Stimulated activated CD8-positive, alpha-beta memory T cell treated with anti-CD3 and anti-CD28 coated beads, Interleukin-4, amount 100 ng/mL, for 1 hour (primary cell): ENCODE measurements around the gene MRC2.

Source experiments
- DNase-seq, 2 donors: peaks; one replicate each; pipeline ENCODE4 v3.0.0-alpha.2; 2020; ENCODE audit warnings: low read depth in 2 of 2, low spot score in 1 of 2

The MRC2 gene

DNA sequence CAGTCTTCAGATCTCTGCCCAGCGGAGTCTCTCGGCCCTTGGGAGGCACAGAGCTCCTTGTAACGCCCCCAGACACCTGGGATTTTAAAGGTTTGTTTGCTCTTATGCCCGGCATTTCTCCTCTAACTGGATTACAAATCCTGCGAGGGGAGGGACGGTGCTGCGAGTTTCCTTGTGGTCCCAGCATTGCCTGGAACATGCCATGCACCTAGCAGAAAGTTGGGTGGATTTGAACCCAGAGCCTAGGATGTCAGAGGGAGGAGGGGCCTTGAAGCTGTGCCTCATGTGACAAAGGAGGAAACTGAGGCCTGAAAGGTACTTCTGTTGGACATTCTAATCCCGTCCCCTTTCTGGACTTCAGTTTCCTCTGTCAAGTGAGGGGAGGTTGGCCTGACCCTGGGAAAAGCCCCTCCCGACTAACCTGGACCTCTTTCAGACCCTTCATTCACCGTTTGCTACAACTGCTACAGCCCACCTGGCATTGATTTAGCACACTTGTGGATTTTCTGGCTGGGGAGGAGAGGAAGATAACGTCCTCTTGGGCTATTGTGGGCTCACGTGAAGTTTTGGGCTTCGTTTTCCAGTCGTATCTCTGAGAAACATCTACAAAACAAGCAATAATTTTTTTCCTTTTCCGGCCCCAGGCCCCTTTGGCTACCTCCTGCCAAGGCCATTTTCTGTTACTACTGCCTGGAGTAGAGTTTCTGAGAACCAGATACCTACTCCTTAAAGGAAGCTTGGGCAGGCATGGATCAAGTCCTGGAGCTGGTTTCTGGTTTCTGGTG, 30.9 kb downstream of the MRC2 start:
- DNase-seq = no peak

DNA sequence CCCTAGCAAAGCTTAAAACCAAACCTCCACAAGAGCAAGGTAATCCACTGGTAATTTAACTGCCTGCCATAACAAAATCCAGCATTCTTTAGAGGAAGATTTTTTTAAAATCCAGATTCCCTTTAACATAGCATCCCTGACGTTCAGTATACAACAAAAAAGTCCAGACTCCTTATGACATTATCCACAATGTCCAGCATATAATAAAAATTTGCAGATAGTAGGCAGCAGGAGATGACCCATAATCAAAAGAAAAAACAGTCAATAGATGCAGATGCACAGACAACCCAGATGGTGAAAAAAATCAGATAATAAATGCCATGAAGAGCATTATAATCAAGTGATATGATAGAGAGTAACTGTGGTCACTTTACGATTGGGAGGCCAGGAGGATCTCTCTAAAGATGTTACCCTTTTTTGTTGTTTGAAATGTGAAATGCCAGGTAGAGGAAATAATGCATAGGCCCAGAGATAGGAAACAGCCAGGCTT, 33.2 kb downstream of the MRC2 start:
- no peak for DNase-seq

DNA sequence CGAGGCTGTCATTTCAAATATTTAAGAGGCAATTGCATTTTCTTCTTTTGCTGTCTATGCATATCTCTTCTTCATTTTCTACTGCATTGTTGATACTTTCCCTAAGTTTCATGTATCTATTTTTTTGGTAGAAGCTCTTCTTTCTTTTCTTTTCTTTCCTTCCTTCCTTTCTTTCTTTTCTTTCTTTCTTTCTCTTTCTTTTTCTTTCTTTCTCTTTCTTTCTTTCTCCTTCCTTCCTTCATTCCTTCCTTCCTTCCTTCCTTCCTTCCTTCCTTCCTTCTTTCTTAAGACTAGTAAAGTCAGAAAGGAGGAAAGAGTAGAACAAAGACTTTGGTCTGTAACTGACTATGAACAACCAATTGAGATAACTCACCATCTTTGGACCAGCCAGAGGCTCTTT, 33.9 kb downstream of the MRC2 start:
- DNase-seq = no peak

DNA sequence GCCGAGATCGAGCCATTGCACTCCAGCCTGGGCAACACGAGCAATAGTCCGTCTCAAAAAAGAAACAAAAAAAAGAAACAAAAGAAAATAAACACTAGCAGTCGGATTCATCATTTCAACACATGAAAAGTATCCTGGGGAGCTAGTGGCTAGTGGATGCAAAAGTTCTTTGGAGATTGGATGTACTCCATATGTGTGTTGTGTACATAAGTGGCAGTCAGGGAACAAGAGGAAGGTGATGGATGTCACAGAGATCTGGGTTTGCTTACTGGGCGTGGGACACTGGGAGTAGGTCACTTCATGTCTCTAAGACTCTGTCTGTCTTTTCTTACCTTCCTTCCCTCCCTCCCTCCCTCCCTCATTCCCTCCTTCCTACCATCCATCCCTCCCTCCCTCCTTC, 35.4 kb downstream of the MRC2 start:
- DNase-seq = no peak

DNA sequence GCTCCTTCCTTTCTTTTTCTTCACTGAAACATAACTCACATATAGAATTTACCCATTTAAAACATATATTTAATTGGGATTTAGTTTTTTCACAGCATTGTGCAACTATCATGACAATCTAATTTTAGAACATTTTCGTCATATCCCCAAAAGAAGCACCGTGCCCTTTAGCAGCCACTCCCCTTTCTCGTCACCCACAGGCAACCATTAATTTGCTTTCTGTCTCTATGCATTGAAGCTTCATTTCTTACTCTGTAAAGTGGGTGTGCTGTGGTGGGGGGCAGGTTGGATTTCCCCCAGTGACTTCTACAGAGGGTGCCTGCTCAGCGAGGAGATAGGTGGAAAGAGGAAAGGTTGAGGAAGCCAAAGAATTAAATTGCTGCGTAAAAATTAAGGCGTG, 35.8 kb downstream of the MRC2 start:
- no peak for DNase-seq

DNA sequence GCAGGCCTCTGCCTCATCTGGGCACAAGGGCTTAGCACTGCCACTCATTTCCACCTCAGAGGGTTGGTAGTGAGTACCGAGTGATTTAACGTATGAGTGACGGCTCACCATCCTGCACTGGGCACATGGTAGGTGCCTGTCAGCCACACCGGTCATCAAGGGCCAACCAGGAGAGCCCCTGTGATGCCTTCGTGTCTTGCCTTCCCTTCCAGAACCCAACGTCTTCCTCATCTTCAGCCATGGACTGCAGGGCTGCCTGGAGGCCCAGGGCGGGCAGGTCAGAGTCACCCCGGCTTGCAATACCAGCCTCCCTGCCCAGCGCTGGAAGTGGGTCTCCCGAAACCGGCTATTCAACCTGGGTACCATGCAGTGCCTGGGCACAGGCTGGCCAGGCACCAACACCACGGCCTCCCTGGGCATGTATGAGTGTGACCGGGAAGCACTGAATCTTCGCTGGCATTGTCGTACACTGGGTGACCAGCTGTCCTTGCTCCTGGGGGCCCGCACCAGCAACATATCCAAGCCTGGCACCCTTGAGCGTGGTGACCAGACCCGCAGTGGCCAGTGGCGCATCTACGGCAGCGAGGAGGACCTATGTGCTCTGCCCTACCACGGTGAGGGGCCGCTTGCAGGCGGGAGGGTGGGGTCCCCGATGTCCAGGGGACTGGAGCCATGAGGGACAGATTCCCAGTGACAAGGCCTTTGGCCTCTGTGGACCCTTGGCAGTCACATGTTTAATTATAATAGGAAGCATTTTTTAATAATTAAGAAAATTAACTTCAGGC, 37.1 kb downstream of the MRC2 start:
- DNase-seq = no peak

DNA sequence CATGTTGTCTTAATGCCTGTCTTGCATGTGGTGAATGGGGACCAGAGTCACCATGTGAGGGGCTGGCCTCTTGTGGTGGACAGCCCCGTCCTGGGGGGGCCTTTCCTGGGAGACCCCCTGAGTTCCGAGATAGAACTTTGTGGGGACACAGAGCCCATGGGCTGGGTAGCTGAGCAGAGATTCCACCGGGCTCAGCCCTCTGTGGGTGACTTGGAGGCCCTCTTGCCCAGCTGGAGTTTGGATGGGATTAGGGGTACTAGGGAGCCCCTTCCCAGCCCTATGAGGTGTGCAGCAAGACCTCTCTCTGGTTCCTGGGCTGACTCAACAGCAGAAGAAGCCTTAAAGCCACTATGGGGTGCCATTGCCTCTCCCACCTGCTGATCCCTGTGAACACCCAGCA, 38.1 kb downstream of the MRC2 start:
- DNase-seq = no peak

DNA sequence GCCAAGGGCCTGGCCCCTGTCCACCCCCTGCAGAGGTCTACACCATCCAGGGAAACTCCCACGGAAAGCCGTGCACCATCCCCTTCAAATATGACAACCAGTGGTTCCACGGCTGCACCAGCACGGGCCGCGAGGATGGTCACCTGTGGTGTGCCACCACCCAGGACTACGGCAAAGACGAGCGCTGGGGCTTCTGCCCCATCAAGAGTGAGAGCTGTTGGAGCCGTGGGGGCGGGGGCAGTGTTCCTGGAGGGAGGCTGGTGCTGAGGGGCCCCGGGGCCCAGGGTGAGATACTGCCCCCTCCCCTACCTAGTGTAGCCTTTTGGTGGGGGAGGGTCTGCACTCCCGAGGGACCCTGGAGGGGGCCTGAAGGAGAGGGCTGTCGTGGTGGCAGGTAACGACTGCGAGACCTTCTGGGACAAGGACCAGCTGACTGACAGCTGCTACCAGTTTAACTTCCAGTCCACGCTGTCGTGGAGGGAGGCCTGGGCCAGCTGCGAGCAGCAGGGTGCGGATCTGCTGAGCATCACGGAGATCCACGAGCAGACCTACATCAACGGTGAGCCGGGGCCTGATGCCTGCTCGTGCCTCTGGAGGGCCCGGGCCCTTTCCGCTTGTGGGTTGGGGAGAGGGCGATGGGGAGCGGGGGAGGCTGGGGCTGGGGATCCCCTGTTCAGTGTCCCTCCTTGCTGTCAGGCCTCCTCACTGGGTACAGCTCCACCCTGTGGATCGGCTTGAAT, 38.8 kb downstream of the MRC2 start:
- no peak for DNase-seq

DNA sequence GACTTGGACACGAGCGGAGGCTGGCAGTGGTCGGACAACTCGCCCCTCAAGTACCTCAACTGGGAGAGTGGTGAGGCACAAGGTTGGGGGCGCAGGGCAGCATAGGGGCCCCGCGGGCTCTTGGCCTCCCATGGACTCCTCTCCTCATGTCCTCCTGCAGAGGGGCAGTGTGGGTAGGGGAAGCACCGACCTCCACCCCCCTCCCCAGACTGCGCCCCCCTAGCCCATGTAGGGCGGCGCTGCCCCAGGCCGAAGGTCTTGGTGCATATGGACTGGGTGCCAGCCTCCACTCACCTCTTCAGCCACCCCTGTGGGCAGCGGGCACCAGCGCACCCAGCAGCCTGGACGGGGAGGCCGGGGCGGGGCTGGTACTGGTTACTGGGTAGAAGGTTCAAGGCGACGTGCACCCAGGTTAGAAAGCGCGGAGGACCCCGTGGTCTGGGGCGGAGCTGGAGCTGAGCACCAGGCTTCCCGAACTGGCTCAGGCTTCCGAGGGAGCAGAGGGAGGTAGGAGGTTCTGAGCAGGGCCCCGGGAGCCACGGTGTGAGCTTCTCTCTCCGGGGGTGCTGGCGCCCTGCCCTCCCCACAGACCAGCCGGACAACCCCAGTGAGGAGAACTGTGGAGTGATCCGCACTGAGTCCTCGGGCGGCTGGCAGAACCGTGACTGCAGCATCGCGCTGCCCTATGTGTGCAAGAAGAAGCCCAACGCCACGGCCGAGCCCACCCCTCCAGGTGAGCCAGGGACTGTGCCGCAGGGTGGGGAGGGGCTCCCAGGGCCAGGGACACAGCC, 39.5 kb downstream of the MRC2 start:
- no peak for DNase-seq

DNA sequence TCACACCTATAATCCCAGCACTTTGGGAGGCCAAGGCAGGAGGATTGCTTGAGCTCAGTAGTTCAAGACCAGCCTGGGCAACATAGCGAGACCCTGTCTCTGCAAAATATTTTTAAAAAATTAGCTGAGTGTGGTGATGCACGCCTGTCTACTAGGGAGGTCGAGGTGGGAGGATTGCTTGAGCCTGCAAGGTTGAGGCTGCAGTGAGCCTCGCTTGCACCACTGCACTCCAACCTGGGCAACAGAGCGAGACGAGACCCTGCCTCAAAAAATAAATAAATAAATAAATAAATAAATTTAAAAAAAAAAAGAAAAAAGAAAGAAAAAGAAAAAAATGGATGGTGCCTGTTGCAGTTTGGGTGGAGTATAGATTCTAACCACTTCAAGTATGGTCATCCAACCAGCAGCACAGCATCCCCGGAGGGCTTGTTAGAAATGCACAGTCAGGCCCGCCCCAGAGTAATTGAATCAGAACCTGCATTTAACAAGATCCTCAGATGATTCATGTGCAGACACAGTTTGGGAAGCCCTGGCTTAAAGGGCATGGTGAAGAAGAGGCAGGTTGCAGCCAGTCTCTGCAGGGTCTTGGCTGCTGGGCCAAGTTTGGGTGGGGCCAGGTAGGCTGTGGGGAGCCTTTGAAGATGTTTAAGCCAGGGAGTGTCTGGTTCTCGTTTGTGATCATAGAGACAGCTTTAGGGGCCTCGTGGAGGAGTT, 40.8 kb downstream of the MRC2 start:
- no peak for DNase-seq

DNA sequence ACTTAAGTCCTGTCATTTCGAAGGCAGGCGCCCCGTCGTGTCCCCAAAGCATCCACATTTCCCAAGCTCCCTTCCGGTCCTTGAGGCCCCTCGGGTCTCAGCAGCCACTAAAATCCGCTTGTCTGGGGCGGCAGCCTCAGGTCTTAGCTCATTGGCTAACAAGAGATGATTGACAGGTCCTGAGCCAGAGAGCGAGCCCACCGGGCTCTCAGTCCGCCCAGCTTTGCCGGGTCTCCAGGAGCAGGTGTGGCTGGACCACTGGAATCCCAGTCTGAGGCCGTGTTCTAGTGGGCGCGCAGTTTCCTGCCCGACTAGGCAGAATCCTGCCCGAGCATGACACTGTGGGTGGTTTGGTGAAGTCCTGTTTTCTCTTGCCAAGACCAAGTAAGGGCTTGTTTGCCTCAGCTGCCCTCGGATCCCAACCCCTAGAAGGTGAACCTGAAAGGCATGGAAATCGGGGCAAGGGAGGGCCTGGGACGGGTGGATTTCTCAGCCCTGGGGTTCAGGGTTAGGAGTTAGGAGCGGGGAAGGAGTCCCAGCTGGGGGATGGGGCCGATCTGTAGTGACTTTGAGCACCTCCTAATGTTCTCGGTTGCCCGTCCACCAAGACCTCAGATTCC, 42.8 kb downstream of the MRC2 start:
- DNase-seq = no peak

DNA sequence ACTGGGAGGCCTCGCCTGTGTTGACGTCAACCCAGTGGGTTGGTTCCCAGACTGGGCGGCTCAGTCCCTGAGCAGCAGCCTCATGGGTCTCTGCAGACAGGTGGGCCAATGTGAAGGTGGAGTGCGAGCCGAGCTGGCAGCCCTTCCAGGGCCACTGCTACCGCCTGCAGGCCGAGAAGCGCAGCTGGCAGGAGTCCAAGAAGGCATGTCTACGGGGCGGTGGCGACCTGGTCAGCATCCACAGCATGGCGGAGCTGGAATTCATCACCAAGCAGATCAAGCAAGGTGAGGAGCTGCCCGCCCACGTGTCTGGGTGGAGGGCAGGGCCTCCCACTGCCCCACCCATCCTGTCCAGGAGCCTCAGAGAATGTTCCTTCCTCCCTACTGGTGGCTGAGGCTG, 44.1 kb downstream of the MRC2 start:
- no peak for DNase-seq

DNA sequence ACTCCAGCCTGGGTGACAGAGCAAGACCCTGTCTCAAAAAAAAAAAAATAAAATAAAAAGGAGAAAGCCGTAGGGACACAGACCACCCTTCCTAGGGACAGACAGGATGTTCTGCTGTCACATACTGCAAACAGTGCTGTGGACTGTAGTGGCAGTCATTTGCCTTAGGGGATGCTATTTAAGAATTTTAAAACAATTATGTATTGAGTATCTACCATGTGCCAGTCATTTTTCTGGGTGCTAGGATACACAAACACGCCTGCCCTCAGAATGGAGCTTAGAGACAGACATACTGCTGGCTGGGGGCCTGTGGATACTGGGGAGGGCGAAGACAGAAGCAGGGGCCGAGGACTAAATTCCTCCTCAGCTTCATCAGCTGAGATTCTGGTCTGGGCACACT, 45.5 kb downstream of the MRC2 start:
- no peak for DNase-seq

DNA sequence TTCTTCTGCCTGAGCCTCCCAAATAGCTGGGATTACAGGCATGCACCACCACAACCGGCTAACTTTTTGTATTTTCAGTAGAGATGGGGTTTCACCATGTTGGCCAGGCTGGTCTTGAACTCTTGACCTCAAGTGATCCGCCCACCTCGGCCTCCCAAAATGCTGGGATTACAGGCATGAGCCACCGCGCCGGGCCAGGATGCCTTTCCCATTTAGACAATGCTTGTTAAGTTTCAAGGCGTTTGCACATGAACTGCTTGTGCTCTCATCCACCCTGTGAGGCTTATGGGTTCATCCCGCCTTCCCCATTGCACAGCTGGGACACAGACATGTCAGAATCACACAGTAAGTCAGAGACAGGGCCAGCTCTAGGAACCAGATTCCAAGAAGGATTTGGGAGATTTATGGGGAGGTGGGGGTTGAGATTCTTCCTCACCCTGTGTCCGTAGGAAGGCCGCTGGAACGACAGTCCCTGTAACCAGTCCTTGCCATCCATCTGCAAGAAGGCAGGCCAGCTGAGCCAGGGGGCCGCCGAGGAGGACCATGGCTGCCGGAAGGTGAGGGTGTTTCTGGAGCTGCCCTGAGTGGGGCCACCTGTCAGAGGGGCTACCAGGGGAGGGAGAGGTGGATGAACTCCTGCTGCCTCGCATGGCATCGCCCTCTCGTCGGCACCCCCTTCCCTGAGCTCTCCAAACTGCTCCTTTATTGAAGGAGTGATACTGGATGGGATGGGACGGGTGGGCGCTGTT, 46.3 kb downstream of the MRC2 start:
- no peak for DNase-seq

DNA sequence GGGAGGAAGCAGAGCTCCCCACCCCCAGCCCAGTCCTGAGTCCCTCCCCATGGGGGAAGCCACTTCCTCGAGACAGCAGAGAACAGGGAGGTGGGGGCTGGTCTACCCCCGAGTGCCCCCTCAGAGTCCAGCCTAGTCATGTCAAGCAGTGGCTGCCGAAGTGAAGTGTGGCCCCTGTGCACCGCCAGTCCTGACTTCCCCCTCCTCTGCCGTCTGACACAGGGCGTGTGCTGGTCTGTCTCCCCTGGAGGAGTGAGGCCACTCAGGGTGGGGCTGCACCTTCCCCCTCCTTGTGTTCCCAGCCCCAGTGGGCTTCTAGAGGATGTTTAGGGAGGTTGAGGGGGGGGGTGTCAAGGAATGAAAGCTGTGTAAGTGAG, 46.9 kb downstream of the MRC2 start:
- DNase-seq = no peak

DNA sequence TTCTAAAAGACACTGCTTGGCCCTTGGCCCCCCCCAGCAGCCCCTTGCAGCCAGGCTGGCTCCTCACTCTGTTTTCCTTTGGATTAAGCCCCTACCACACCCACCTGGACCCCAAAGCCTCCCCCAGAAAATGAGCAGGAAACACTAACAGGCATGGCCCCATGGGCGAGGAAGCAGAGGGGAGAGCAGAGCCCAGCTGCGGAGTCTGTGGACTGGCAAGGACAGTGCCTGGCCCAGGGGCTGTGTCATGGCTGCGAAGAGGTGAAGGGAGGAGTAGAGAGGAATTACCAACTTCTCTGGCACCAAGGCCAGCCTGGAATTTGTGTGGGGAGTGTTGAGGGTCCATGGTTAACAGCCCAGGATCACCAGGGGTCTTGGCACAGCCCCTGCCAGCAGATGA, 47.4 kb downstream of the MRC2 start:
- DNase-seq = no peak

DNA sequence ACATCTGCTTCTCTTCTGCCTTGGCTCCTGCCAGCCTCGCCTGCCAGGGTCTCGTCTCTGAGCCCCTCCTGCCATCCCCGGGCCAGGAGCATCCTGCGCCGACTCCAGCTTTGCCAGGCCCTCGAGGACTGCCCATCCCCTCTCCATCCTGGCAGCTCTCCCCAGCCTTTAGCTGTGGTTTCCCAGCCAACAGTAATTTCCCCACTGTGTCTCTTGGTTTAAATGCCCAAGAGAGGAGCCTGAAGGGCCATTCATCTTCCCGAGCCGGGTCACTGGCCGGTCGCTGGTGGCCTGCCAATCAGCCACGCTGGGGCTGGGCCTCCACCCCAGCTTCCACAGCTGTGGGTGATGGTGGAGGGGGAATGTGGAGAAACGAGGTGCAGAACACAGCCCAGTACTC, 47.8 kb downstream of the MRC2 start:
- no peak for DNase-seq

DNA sequence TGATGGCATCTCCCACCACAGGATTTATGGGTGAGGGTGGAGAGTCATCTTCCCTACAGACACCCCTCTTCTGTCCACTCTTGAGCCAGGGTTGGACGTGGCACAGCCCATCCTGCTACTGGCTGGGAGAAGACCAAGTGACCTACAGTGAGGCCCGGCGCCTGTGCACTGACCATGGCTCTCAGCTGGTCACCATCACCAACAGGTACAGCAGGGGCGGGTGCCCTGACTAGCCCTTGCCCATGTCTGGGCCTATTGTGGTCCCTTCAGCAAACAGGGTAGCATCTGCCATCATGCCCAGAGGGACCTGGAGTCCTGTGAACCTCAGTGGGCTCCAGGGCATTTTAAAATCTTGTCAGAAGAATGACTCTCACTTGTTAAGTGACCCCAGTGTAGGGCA, 48.2 kb downstream of the MRC2 start:
- DNase-seq = no peak

DNA sequence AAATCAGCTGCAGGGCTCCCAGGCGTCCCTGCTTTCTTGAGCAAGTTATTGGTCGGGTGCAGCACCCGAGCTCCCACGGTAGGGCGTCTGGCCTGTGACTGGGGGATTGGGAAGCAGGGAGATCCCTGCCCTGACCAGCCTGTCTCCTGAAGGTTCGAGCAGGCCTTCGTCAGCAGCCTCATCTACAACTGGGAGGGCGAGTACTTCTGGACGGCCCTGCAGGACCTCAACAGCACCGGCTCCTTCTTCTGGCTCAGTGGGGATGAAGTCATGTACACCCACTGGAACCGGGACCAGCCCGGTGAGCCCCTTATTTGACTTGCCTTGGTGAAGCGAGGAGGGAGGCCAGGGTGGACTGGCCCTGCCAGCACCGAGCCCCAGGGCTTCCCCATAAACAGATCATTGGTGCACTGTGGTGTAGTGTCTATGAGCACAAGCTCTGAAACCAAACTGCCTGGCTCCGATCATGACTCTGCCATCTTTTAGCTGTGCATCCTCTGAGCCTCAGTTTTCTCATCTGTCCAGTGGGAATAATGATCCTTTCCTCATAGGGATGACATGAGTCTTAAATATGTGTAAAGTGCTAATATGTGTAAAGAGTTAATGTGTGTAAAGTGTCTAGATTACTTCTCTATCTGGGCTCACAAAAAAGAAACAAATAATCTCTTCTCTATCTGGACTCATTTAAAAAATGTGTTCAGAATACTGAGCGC, 48.9 kb downstream of the MRC2 start:
- no peak for DNase-seq
